ENCODE measurements around the gene RMDN2.

RMDN2 gene

DNA sequence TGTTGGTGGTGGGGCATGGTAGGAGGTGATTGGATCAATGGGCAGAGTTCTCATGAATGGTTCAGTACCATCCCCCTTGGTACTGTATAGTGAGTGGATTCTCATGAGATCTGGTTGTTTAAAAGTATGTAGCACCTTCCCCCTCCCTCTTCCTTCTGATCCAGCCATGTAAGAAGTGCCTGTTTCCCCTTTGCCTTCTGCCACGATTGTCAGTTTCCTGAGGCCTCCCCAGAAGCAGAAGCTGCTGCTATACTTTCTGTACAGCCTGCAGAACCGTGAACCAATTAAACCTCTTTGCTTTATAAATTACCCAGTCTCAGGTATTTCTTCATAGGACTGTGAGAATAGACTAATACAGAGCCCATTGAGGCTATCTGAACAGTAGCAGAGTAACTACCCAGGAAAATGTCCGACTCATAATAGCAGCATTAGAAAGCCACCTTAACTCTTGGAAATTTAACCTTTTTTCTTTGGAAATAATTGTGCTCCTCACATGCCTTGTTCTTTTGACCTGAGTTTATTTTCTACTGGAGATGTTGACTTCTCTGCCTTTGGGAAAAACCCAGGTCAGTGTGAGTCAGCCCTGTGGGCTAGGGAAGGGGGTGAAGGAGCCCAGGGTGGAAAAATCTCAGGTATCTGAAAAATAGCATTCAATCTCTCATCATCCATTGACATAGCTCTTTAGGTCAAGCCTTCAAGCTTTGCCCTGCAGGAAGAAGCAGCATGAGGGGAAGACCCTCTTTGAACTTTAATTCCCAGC, 132.7 kb downstream of the RMDN2 start:
- no peak for DNase-seq

- no peak for DNase-seq
Observed at GRCh38 chr2:38060236-38061018, 135.3 kb downstream of the RMDN2 start.

DNA sequence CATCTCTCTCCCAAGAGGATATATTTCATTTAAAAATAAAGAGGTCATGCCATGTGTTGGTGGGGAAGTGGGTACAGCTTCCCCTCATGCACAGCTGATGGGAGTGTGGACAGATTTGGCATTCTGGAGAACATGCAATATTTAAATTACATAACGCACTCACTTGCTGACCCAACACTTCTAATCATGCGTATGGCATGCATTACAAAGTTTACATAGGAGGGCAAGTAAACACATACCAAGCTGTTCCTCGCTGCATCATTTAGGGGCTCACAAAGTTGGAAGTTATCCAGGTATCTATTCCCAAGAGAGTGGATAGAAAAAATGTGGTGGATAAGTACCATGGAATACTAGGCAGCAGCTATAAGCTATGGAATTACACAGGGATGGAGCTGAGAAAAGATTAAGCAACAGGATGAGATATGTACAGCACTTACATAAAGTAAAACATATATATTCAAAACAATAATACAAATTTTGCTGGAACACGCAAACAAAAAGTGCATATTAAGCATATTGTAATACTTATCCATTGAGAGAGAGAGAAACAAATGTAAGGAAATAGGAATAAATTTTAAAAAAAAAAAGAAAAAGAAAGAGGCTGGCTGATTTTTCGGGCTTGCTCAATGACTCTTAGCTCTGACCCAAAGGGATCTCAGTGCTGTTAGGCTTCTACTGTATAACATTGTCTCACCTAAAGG, 139.9 kb downstream of the RMDN2 start:
- no peak for DNase-seq

- DNase-seq, result no peak
Observed at GRCh38 chr2:38065502-38066135, 140.5 kb downstream of the RMDN2 start.

GRCh38 chr2:38066421-38067115, 141.5 kb downstream of the RMDN2 start:
- DNase-seq, result no peak

Measured in hippocampal formation (tissue), 2 donors.